ENCODE results near the gene COP1.

Gene COP1

GRCh38 chr1:176177764-176178163 lies 29.3 kb downstream of the COP1 start:
- no peak for ATAC-seq
- no peak for TF ChIP-seq ZFP30 (CRISPR knock-in tag; IDR thresholded peaks at IDR 0.05)

GRCh38 chr1:176174108-176174507 lies 33.0 kb downstream of the COP1 start:
- ATAC-seq = no peak
- no peak for TF ChIP-seq ZNF565 (CRISPR knock-in tag; conservative IDR thresholded peaks at IDR 0.05; ENCODE audit: low read depth)
- no peak for TF ChIP-seq BACH2 (CRISPR knock-in tag; IDR thresholded peaks at IDR 0.05; ENCODE audit: borderline replicate concordance)
- TF ChIP-seq ZC3H10 (CRISPR knock-in tag; IDR thresholded peaks at IDR 0.05) = no peak
- no peak for TF ChIP-seq PPARA (CRISPR knock-in tag; IDR thresholded peaks at IDR 0.05; ENCODE audit: borderline replicate concordance)
- TF ChIP-seq TCF4 (CRISPR knock-in tag; IDR thresholded peaks at IDR 0.05; ENCODE audit: borderline replicate concordance) = no peak
- TF ChIP-seq POU6F1 (CRISPR knock-in tag; IDR thresholded peaks at IDR 0.05; ENCODE audit: borderline replicate concordance, low read depth) = no peak
- no peak for TF ChIP-seq OSR1 (CRISPR knock-in tag; IDR thresholded peaks at IDR 0.05)
- no peak for TF ChIP-seq SNAI2 (CRISPR knock-in tag; IDR thresholded peaks at IDR 0.05)
- TF ChIP-seq PATZ1 (CRISPR knock-in tag; IDR thresholded peaks at IDR 0.05; ENCODE audit: borderline replicate concordance) = no peak
- no peak for TF ChIP-seq ISL1 (CRISPR knock-in tag; IDR thresholded peaks at IDR 0.05)
- no peak for TF ChIP-seq CSDC2 (CRISPR knock-in tag; IDR thresholded peaks at IDR 0.05)

GRCh38 chr1:176172215-176172614 lies 34.9 kb downstream of the COP1 start:
- ATAC-seq = no peak
- no peak for TF ChIP-seq ARNTL (CRISPR knock-in tag; IDR thresholded peaks at IDR 0.05; ENCODE audit: borderline replicate concordance, low read depth)
- no peak for TF ChIP-seq ISL1 (CRISPR knock-in tag; IDR thresholded peaks at IDR 0.05)
- no peak for TF ChIP-seq PATZ1 (CRISPR knock-in tag; IDR thresholded peaks at IDR 0.05; ENCODE audit: borderline replicate concordance)
- TF ChIP-seq TCF4 (CRISPR knock-in tag; IDR thresholded peaks at IDR 0.05; ENCODE audit: borderline replicate concordance) = no peak
- TF ChIP-seq ZNF8 (CRISPR knock-in tag; IDR thresholded peaks at IDR 0.05) = no peak
- no peak for TF ChIP-seq CREB5 (CRISPR knock-in tag; IDR thresholded peaks at IDR 0.05; ENCODE audit: low read depth)
- TF ChIP-seq CSDC2 (CRISPR knock-in tag; IDR thresholded peaks at IDR 0.05) = no peak
- TF ChIP-seq RARB (CRISPR knock-in tag; IDR thresholded peaks at IDR 0.05) = no peak
- TF ChIP-seq TOX (CRISPR knock-in tag; IDR thresholded peaks at IDR 0.05; ENCODE audit: borderline replicate concordance) = no peak

GRCh38 chr1:176167210-176167609 lies 39.9 kb downstream of the COP1 start:
- ATAC-seq = no peak
- TF ChIP-seq PATZ1 (CRISPR knock-in tag; IDR thresholded peaks at IDR 0.05; ENCODE audit: borderline replicate concordance) (no peak), ZFP30 (CRISPR knock-in tag; IDR thresholded peaks at IDR 0.05) (no peak), CSDC2 (CRISPR knock-in tag; IDR thresholded peaks at IDR 0.05) (no peak), RARB (CRISPR knock-in tag; IDR thresholded peaks at IDR 0.05) (no peak), ESRRG (CRISPR knock-in tag; IDR thresholded peaks at IDR 0.05) (no peak), TOX (CRISPR knock-in tag; IDR thresholded peaks at IDR 0.05; ENCODE audit: borderline replicate concordance) (no peak), POU6F1 (CRISPR knock-in tag; IDR thresholded peaks at IDR 0.05; ENCODE audit: borderline replicate concordance, low read depth) (no peak), ZNF565 (CRISPR knock-in tag; conservative IDR thresholded peaks at IDR 0.05; ENCODE audit: low read depth) (no peak), TSHZ2 (CRISPR knock-in tag; IDR thresholded peaks at IDR 0.05) (no peak), ISL1 (CRISPR knock-in tag; IDR thresholded peaks at IDR 0.05) (no peak), GLIS3 (CRISPR knock-in tag; IDR thresholded peaks at IDR 0.05) (no peak), BACH2 (CRISPR knock-in tag; IDR thresholded peaks at IDR 0.05; ENCODE audit: borderline replicate concordance) (no peak), ZFP3 (CRISPR knock-in tag; IDR thresholded peaks at IDR 0.05) (no peak), ARNTL (CRISPR knock-in tag; IDR thresholded peaks at IDR 0.05; ENCODE audit: borderline replicate concordance, low read depth) (no peak), ZC3H10 (CRISPR knock-in tag; IDR thresholded peaks at IDR 0.05) (no peak), TCF4 (CRISPR knock-in tag; IDR thresholded peaks at IDR 0.05; ENCODE audit: borderline replicate concordance) (no peak), SNAI2 (CRISPR knock-in tag; IDR thresholded peaks at IDR 0.05) (no peak), ZNF8 (CRISPR knock-in tag; IDR thresholded peaks at IDR 0.05) (no peak)

All from SK-N-SH treated with all-trans-retinoic acid at 6 μM for 48 hours (cell line).